ENCODE data around the gene CRYAB.
"Not testable (repeated sequence)": the region's sequence is repeated elsewhere in the genome, so short reads cannot be mapped to it uniquely, and the experiment has no call there.

CRYAB gene

DNA sequence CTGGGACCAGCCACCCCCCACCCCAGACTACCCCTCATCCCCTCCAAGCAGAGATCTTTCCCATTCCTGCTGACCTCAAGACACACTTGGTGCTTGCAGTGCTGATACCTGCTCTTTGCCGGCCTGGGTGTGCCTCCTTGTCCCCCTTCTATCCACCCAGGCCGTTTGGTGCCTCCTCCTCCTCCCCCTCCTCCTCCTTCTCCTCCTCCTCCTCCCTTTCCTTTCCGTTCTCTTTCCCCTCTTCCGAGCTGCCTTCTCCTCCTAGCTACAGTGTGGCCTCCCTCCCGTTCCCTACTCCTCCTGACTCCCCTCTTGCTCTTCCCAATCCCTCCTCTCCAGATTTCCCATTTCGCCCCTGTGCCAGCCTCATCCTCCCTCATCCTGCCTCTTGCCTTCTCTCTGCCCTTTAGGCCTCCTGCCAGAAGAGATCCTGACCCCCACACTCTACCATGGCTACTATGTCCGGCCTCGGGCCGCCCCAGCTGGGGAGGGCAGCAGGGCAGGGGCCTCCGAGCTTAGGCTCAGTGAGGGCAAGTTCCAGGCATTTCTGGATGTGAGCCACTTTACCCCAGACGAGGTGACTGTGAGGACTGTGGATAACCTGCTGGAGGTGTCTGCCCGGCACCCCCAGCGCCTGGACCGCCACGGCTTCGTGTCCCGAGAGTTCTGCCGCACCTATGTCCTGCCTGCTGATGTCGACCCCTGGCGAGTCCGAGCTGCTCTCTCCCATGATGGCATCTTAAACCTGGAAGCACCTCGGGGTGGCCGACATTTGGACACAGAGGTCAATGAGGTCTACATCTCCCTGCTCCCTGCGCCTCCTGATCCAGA is 1.7 kb upstream of the CRYAB start:
- no peak for TF ChIP-seq POU2F2 (IDR thresholded peaks at IDR 0.05; ENCODE audit: low read depth, low read length)
- no peak for TF ChIP-seq POLR2AphosphoS5 (IDR thresholded peaks at IDR 0.05; ENCODE audit: low read depth, low read length)
- TF ChIP-seq TAF1 (IDR thresholded peaks at IDR 0.05; ENCODE audit: low read depth, low read length) = no peak
- TF ChIP-seq PAX5 (IDR thresholded peaks at IDR 0.05; ENCODE audit: insufficient read depth, low read length, severe bottlenecking) = no peak
- TF ChIP-seq POLR2A (IDR thresholded peaks at IDR 0.05; ENCODE audit: low read depth, low read length) = no peak
- TF ChIP-seq SPI1 (IDR thresholded peaks at IDR 0.05; ENCODE audit: low read depth, low read length) = no peak
- FAIRE-seq = no peak
- DNase-seq (ENCODE audit: insufficient read length, low spot score) = no peak

- no peak for TF ChIP-seq TAF1 (IDR thresholded peaks at IDR 0.05; ENCODE audit: low read depth, low read length)
- TF ChIP-seq POU2F2 (IDR thresholded peaks at IDR 0.05; ENCODE audit: low read depth, low read length) = no peak
- no peak for TF ChIP-seq POLR2AphosphoS5 (IDR thresholded peaks at IDR 0.05; ENCODE audit: low read depth, low read length)
- no peak for TF ChIP-seq POLR2A (IDR thresholded peaks at IDR 0.05; ENCODE audit: low read depth, low read length)
- no peak for TF ChIP-seq SPI1 (IDR thresholded peaks at IDR 0.05; ENCODE audit: low read depth, low read length)
- TF ChIP-seq PAX5 (IDR thresholded peaks at IDR 0.05; ENCODE audit: insufficient read depth, low read length, severe bottlenecking) = no peak
- FAIRE-seq = no peak
- no peak for DNase-seq (ENCODE audit: insufficient read length, low spot score)
These were observed 965 bp upstream of the CRYAB start, which contains the start of gene HSPB2 for GRCh38 chr11:111912535-111912934. HSPB2 (plus strand) TSS chr11:111912734; CDS start chr11:111912830, 96 bp downstream.

GRCh38 chr11:111910676-111911562 is 651 bp downstream of the CRYAB start:
- FAIRE-seq (no peak), DNase-seq (ENCODE audit: insufficient read length, low spot score) (no peak)
- TF ChIP-seq SPI1 (IDR thresholded peaks at IDR 0.05; ENCODE audit: low read depth, low read length) (no peak), POLR2AphosphoS5 (IDR thresholded peaks at IDR 0.05; ENCODE audit: low read depth, low read length) (no peak)

- FAIRE-seq = no peak
- TF ChIP-seq PAX5 (IDR thresholded peaks at IDR 0.05; ENCODE audit: insufficient read depth, low read length, severe bottlenecking) (no peak), POU2F2 (IDR thresholded peaks at IDR 0.05; ENCODE audit: low read depth, low read length) (no peak), SPI1 (IDR thresholded peaks at IDR 0.05; ENCODE audit: low read depth, low read length) (no peak), POLR2AphosphoS5 (IDR thresholded peaks at IDR 0.05; ENCODE audit: low read depth, low read length) (no peak), POLR2A (IDR thresholded peaks at IDR 0.05; ENCODE audit: low read depth, low read length) (no peak), TAF1 (IDR thresholded peaks at IDR 0.05; ENCODE audit: low read depth, low read length) (no peak)
- no peak for DNase-seq (ENCODE audit: insufficient read length, low spot score)
These were observed 2.2 kb downstream of the CRYAB start for GRCh38 chr11:111909378-111909777.

- no peak for FAIRE-seq
- TF ChIP-seq PAX5 (IDR thresholded peaks at IDR 0.05; ENCODE audit: insufficient read depth, low read length, severe bottlenecking) = no peak
- TF ChIP-seq POLR2AphosphoS5 (IDR thresholded peaks at IDR 0.05; ENCODE audit: low read depth, low read length) = no peak
- TF ChIP-seq SPI1 (IDR thresholded peaks at IDR 0.05; ENCODE audit: low read depth, low read length) = no peak
- no peak for TF ChIP-seq POU2F2 (IDR thresholded peaks at IDR 0.05; ENCODE audit: low read depth, low read length)
- no peak for TF ChIP-seq POLR2A (IDR thresholded peaks at IDR 0.05; ENCODE audit: low read depth, low read length)
- TF ChIP-seq TAF1 (IDR thresholded peaks at IDR 0.05; ENCODE audit: low read depth, low read length) = no peak
- DNase-seq (ENCODE audit: insufficient read length, low spot score) = no peak
These were observed 2.8 kb downstream of the CRYAB start for GRCh38 chr11:111908639-111909305.

GRCh38 chr11:111906680-111907079 is 4.9 kb downstream of the CRYAB start:
- FAIRE-seq = no peak
- TF ChIP-seq TAF1 (IDR thresholded peaks at IDR 0.05; ENCODE audit: low read depth, low read length) = no peak
- TF ChIP-seq PAX5 (IDR thresholded peaks at IDR 0.05; ENCODE audit: insufficient read depth, low read length, severe bottlenecking) = no peak
- TF ChIP-seq POLR2A (IDR thresholded peaks at IDR 0.05; ENCODE audit: low read depth, low read length) = no peak
- no peak for TF ChIP-seq POU2F2 (IDR thresholded peaks at IDR 0.05; ENCODE audit: low read depth, low read length)
- TF ChIP-seq POLR2AphosphoS5 (IDR thresholded peaks at IDR 0.05; ENCODE audit: low read depth, low read length) = no peak
- TF ChIP-seq SPI1 (IDR thresholded peaks at IDR 0.05; ENCODE audit: low read depth, low read length) = no peak
- no peak for DNase-seq (ENCODE audit: insufficient read length, low spot score)

DNA sequence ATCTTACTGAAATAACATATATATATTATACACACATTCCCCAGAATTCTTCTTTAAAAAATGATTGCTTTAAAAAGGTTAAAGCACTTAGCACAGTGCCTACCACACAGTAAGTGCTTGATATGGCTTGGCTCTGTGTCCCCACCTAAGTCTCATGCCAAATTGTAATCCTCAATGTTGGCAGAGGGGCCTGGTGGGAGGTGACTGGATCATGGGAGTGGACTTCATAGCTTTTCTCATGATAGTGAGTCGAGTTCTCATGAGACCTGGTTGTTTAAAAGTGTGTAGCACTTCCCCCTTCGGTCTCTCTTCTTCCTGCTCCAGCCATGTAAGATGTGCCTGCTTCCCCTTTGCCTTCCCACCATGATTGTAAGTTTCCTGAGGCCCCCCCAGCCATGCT is 6.2 kb downstream of the CRYAB start:
- FAIRE-seq (no peak), DNase-seq (ENCODE audit: insufficient read length, low spot score) (no peak)

DNA sequence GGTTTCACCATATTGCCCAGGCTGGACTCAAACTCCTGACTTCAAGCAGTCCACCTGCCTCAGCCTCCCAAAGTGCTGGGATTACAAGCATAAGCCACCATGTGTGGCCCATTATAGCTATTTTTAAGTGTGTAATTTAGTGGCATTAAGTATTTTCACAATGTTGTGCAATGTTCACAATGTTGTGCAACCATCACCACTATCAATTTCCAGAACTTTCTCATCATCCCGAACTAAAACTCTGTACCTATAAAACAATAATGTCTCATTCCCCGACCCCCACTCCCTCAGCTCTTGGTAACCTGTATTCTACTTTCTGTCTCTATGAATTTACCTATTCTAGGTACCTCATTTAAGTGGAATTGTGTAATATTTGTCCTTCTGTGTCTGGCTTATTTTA is 24.7 kb downstream of the CRYAB start:
- FAIRE-seq (no peak), DNase-seq (ENCODE audit: insufficient read length, low spot score) (no peak)
- TF ChIP-seq POLR2A (IDR thresholded peaks at IDR 0.05; ENCODE audit: low read depth, low read length) (no peak), POU2F2 (IDR thresholded peaks at IDR 0.05; ENCODE audit: low read depth, low read length) (no peak), PAX5 (IDR thresholded peaks at IDR 0.05; ENCODE audit: insufficient read depth, low read length, severe bottlenecking) (no peak), SPI1 (IDR thresholded peaks at IDR 0.05; ENCODE audit: low read depth, low read length) (no peak), POLR2AphosphoS5 (IDR thresholded peaks at IDR 0.05; ENCODE audit: low read depth, low read length) (no peak), TAF1 (IDR thresholded peaks at IDR 0.05; ENCODE audit: low read depth, low read length) (no peak)

More for the DNA sequence above, 6.2 kb downstream of the CRYAB start:
- TF ChIP-seq POLR2A (IDR thresholded peaks at IDR 0.05; ENCODE audit: low read depth, low read length) (no peak), PAX5 (IDR thresholded peaks at IDR 0.05; ENCODE audit: insufficient read depth, low read length, severe bottlenecking) (no peak), POU2F2 (IDR thresholded peaks at IDR 0.05; ENCODE audit: low read depth, low read length) (no peak), SPI1 (IDR thresholded peaks at IDR 0.05; ENCODE audit: low read depth, low read length) (no peak), TAF1 (IDR thresholded peaks at IDR 0.05; ENCODE audit: low read depth, low read length) (no peak), POLR2AphosphoS5 (IDR thresholded peaks at IDR 0.05; ENCODE audit: low read depth, low read length) (no peak)

- no peak for TF ChIP-seq PAX5 (IDR thresholded peaks at IDR 0.05; ENCODE audit: insufficient read depth, low read length, severe bottlenecking)
- TF ChIP-seq POLR2A (IDR thresholded peaks at IDR 0.05; ENCODE audit: low read depth, low read length) = no peak
- no peak for TF ChIP-seq POU2F2 (IDR thresholded peaks at IDR 0.05; ENCODE audit: low read depth, low read length)
- TF ChIP-seq SPI1 (IDR thresholded peaks at IDR 0.05; ENCODE audit: low read depth, low read length) = no peak
- TF ChIP-seq TAF1 (IDR thresholded peaks at IDR 0.05; ENCODE audit: low read depth, low read length) = no peak
- TF ChIP-seq POLR2AphosphoS5 (IDR thresholded peaks at IDR 0.05; ENCODE audit: low read depth, low read length) = no peak
- DNase-seq (ENCODE audit: insufficient read length, low spot score) = no peak
- no peak for FAIRE-seq
These were observed 25.5 kb downstream of the CRYAB start for GRCh38 chr11:111886032-111886431.

GRCh38 chr11:111885053-111885452 is 26.5 kb downstream of the CRYAB start:
- not testable (repeated sequence) for DNase-seq (ENCODE audit: insufficient read length, low spot score); FAIRE-seq
